Central memory CD8-positive, alpha-beta T cell (primary cell): ENCODE data around the gene LRRC75A.
"Not testable (repeated sequence)": the region's sequence is repeated elsewhere in the genome, so short reads cannot be mapped to it uniquely, and the experiment has no call there.

Experiments used
- ATAC-seq: fragments of 150-1000 bp; cut with Tn5 transposase; replicated peaks from 2 replicates; pipeline ENCODE4 v1.10.0; 2022; ENCODE audit warnings: mild to moderate bottlenecking, moderate FRiP score, moderate number of reproducible peaks; ENCODE audit not compliant: poor library complexity, severe bottlenecking; ENCODE audit errors: extremely low read depth
- DNase-seq, 2 donors: peaks; one replicate each; pipeline ENCODE4 v3.0.0; 2021; ENCODE audit warnings: low spot score in 2 of 2
- H3K27ac Mint-ChIP-seq: one replicate; pipeline ENCODE4 v1.8.0; 2022; ENCODE audit warnings: low read depth, mild to moderate bottlenecking, moderate library complexity, mixed read lengths
- H3K27me3 Mint-ChIP-seq: one replicate; pipeline ENCODE4 v1.8.0; 2022; ENCODE audit warnings: mixed read lengths
- H3K36me3 Mint-ChIP-seq: one replicate; pipeline ENCODE4 v1.8.0; 2022; ENCODE audit warnings: mild to moderate bottlenecking, moderate library complexity, mixed read lengths; ENCODE audit not compliant: insufficient read depth
- H3K4me1 Mint-ChIP-seq: one replicate; pipeline ENCODE4 v1.8.0; 2022; ENCODE audit warnings: mixed read lengths
- H3K4me3 Mint-ChIP-seq: one replicate; pipeline ENCODE4 v1.8.0; 2022; ENCODE audit warnings: mild to moderate bottlenecking, moderate library complexity, mixed read lengths
- H3K9me3 Mint-ChIP-seq: one replicate; pipeline ENCODE4 v1.8.0; 2022; ENCODE audit warnings: mixed read lengths

Gene LRRC75A

GRCh38 chr17:16450028-16450427 is 42.0 kb downstream of the LRRC75A start:
- Mint-ChIP-seq H3K27ac (peak overlapping the region; percentile 16), H3K4me3 (no peak overlapping the region), H3K36me3 (peaks cover 12% of the 10 kb centered on the region), H3K9me3 (no peaks in the 10 kb centered on the region), H3K4me1 (peaks cover 23% of the 10 kb centered on the region), H3K27me3 (no peaks in the 10 kb centered on the region)
- ATAC-seq: no peak
- no peak for DNase-seq

DNA sequence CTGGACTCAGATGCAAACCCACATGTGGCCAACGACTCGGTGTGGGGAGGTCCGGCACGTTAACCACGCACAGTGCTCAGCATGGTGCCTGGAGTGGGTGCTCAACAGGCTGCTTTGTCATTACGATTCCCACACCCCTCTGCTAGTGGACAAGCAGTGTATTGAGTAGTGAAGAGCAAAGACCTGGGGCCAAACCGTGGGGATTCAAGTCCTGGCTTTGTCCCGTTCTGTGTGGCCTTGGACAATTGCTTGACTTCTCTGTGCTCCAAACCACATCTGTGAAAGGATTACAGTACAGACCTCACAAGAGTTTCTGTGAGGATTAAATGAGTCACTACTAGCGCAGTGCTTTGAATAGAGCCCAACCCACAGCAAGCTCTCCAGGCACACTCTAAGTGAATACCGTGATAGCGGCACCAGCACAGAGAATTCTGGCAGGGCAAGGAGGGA is 42.8 kb downstream of the LRRC75A start:
- DNase-seq (no peak), ATAC-seq (no peak)
- Mint-ChIP-seq H3K9me3 (no peaks in the 10 kb centered on the region), H3K4me1 (peaks cover 23% of the 10 kb centered on the region), H3K27ac (no peak overlapping the region), H3K36me3 (peaks cover 15% of the 10 kb centered on the region), H3K4me3 (no peak overlapping the region), H3K27me3 (no peaks in the 10 kb centered on the region)

GRCh38 chr17:16448490-16448889 is 43.5 kb downstream of the LRRC75A start:
- no peak overlapping the region for H3K27ac Mint-ChIP-seq
- no peak overlapping the region for H3K4me3 Mint-ChIP-seq
- H3K27me3 Mint-ChIP-seq: no peaks in the 10 kb centered on the region
- DNase-seq (no peak), ATAC-seq (no peak)
- peaks cover 22% of the 10 kb centered on the region for H3K4me1 Mint-ChIP-seq
- no peaks in the 10 kb centered on the region for H3K9me3 Mint-ChIP-seq
- peaks cover 15% of the 10 kb centered on the region for H3K36me3 Mint-ChIP-seq

- DNase-seq (no peak), ATAC-seq (no peak)
- H3K27ac Mint-ChIP-seq: no peak overlapping the region
- H3K27me3 Mint-ChIP-seq: no peaks in the 10 kb centered on the region
- no peaks in the 10 kb centered on the region for H3K9me3 Mint-ChIP-seq
- H3K36me3 Mint-ChIP-seq: peaks cover 15% of the 10 kb centered on the region
- peaks cover 22% of the 10 kb centered on the region for H3K4me1 Mint-ChIP-seq
- no peak overlapping the region for H3K4me3 Mint-ChIP-seq
These were observed 44.3 kb downstream of the LRRC75A start for GRCh38 chr17:16447676-16448075.

- H3K36me3 Mint-ChIP-seq: peaks cover 25% of the 10 kb centered on the region
- peak overlapping the region; percentile 85 for H3K27ac Mint-ChIP-seq
These were observed 45.5 kb downstream of the LRRC75A start for GRCh38 chr17:16446338-16446983.

GRCh38 chr17:16444258-16444886 is 47.6 kb downstream of the LRRC75A start:
- ATAC-seq (no peak), DNase-seq (no peak)
- no peak overlapping the region for H3K4me3 Mint-ChIP-seq
- H3K27ac Mint-ChIP-seq: no peak overlapping the region
- H3K9me3 Mint-ChIP-seq: no peaks in the 10 kb centered on the region
- no peaks in the 10 kb centered on the region for H3K27me3 Mint-ChIP-seq
- H3K4me1 Mint-ChIP-seq: peaks cover 44% of the 10 kb centered on the region
- H3K36me3 Mint-ChIP-seq: peaks cover 40% of the 10 kb centered on the region

More at GRCh38 chr17:16446338-16446983, 45.5 kb downstream of the LRRC75A start:
- no peak for DNase-seq
- Mint-ChIP-seq H3K9me3 (no peaks in the 10 kb centered on the region), H3K4me3 (no peak overlapping the region), H3K27me3 (no peaks in the 10 kb centered on the region), H3K4me1 (peaks cover 34% of the 10 kb centered on the region)
- ATAC-seq: no peak

GRCh38 chr17:16443511-16444257 is 48.3 kb downstream of the LRRC75A start:
- peak overlapping the region; percentile 67 for H3K27ac Mint-ChIP-seq
- H3K27me3 Mint-ChIP-seq: no peaks in the 10 kb centered on the region
- H3K4me3 Mint-ChIP-seq: no peak overlapping the region
- no peak for DNase-seq
- no peak for ATAC-seq
- no peaks in the 10 kb centered on the region for H3K9me3 Mint-ChIP-seq
- H3K36me3 Mint-ChIP-seq: peaks cover 46% of the 10 kb centered on the region
- peaks cover 51% of the 10 kb centered on the region for H3K4me1 Mint-ChIP-seq

DNA sequence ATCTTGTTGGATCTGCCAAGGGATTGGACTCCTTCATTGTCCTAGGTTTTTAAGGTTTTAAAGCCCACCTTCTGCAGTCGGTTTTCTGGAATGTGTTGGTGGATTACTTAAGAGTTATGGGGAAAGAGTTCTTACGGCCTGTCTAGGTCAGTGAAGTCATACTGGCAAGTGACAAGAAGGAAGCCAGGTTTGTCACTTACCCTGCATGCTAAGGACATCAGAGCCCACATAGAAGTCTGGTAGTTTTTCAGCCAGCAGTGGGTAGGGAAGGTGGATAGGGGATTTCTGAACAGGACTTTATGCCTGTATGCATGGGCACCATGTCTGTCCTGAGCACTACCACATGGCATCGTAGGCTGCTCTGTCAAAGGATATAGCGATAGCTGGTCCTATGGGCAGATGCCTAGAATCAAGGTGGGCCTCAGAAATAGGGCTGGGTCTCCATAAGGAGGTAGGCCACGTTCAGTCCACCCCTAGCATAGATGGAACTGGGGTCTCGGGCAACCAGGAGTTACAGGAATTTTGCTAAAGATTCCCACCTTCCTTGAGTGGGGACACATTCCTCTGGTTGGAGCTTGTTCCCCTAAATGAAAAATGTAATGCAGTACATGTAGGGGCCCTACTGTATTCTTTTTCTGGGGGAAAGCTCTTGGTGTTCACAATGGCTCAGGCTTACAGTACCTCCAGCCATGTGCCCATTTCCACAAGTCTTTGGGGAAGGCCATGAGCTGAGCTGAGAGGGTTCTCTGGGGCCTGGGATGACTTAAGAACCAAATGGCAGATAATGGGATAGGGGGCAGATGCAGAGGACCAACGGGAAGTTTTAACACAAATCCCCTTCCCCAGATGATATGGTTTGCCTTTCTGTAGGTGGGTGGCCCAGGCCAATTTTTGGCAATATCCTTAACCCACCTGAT is 49.1 kb downstream of the LRRC75A start:
- DNase-seq (no peak), ATAC-seq (no peak)
- H3K36me3 Mint-ChIP-seq: peaks cover 50% of the 10 kb centered on the region
- no peaks in the 10 kb centered on the region for H3K27me3 Mint-ChIP-seq
- H3K4me1 Mint-ChIP-seq: peaks cover 59% of the 10 kb centered on the region
- H3K27ac Mint-ChIP-seq: peak overlapping the region; percentile 67
- H3K4me3 Mint-ChIP-seq: no peak overlapping the region
- no peaks in the 10 kb centered on the region for H3K9me3 Mint-ChIP-seq

- H3K36me3 Mint-ChIP-seq: peaks cover 50% of the 10 kb centered on the region
- no peak overlapping the region for H3K27ac Mint-ChIP-seq
- no peaks in the 10 kb centered on the region for H3K27me3 Mint-ChIP-seq
- no peaks in the 10 kb centered on the region for H3K9me3 Mint-ChIP-seq
- no peak overlapping the region for H3K4me3 Mint-ChIP-seq
- H3K4me1 Mint-ChIP-seq: peaks cover 59% of the 10 kb centered on the region
- no peak for ATAC-seq
- no peak for DNase-seq
These were observed 49.9 kb downstream of the LRRC75A start for GRCh38 chr17:16442141-16442540.

DNA sequence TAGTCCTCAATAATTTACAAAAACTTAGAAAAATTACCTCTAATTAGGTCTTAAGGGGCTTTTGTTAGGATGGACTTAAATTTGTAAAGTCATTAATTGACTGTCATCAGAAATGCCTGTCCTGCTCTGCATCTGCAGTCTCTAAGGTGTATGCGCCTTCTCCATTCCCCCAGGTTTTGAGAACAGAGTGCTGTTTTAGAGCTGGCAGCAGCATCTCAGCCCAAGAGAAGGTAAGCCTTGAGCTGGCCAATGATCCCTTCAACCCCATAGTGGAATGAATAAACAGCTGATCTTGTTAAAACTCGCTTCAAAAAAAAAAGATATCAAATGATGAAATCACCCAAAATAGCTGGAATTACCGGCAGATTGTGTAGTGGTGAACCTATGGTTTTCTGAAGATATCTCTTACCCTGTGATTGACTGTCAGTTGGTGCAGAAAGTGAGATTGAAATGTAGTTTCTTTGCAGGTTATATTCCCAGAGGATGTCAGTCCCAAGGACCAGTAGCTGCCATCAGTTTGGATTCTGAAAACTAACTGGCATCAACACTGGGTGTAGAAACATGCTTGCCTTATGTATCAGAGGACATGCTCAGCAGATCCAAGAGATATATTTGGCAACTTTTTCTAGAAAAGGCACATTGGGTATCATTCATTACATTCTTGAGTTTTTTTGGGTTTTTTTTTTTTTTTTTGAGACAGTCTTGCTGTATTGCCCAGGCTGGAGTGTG is 50.9 kb downstream of the LRRC75A start:
- ATAC-seq: no peak
- H3K27ac Mint-ChIP-seq: peak overlapping the region; percentile 98
- no peak for DNase-seq
- H3K9me3 Mint-ChIP-seq: no peaks in the 10 kb centered on the region
- H3K4me1 Mint-ChIP-seq: peaks cover 59% of the 10 kb centered on the region
- H3K36me3 Mint-ChIP-seq: peaks cover 50% of the 10 kb centered on the region
- H3K27me3 Mint-ChIP-seq: no peaks in the 10 kb centered on the region
- H3K4me3 Mint-ChIP-seq: peak overlapping the region; percentile 99

GRCh38 chr17:16440354-16440753 is 51.6 kb downstream of the LRRC75A start:
- not testable (repeated sequence) for DNase-seq, H3K9me3 Mint-ChIP-seq, H3K27me3 Mint-ChIP-seq, ATAC-seq
- H3K4me3 Mint-ChIP-seq: peak overlapping the region; percentile 99
- peaks cover 48% of the 10 kb centered on the region for H3K36me3 Mint-ChIP-seq
- H3K27ac Mint-ChIP-seq: peak overlapping the region; percentile 98
- H3K4me1 Mint-ChIP-seq: peaks cover 63% of the 10 kb centered on the region
